Transverse colon (tissue), 4 donors: ENCODE measurements around the gene PDE4D. TPM values are rescaled to one million over a fixed set of nuclear protein-coding genes. Genes with fewer than 3 reads are reported as not detected.

ENCODE experiments used
- DNase-seq: peaks from one replicate; pipeline ENCODE4 v3.0.0-alpha.2; 2019
- H3K27ac ChIP-seq, 4 donors: fragments of 200-600 bp; sonication (generic); 2 replicates each; pipeline ENCODE4 v1.5.1; 2016 to 2018; ENCODE audit warnings: inconsistent platforms in 4 of 4
- H3K27me3 ChIP-seq: fragments of 200-600 bp; sonication (generic); 2 replicates; pipeline ENCODE4 v1.5.1; 2017; ENCODE audit warnings: inconsistent platforms
- H3K36me3 ChIP-seq, 4 donors: fragments of 200-600 bp; sonication (generic); 2 replicates each; pipeline ENCODE4 v1.5.1; 2017 to 2019; ENCODE audit warnings: inconsistent platforms in 4 of 4
- H3K4me1 ChIP-seq, 4 donors: fragments of 200-600 bp; sonication (generic); 2 replicates each; pipeline ENCODE4 v1.5.1; 2017 to 2020; ENCODE audit warnings: inconsistent platforms in 4 of 4
- H3K4me3 ChIP-seq, 4 donors: fragments of 200-600 bp; sonication (generic); 1 replicate in 1 of 4; 2 replicates in 3 of 4; pipeline versions ENCODE4 v1.5.1 to v1.6.1; 2017 to 2019; ENCODE audit warnings: inconsistent platforms in 4 of 4
- H3K9me3 ChIP-seq, 2 donors: fragments of 200-600 bp; sonication (generic); 2 replicates each; pipeline ENCODE4 v1.5.1; 2017 to 2019; ENCODE audit warnings: inconsistent platforms in 2 of 2
- EP300 ChIP-seq: sonication (generic); formaldehyde crosslinking; IDR thresholded peaks from one replicate; pipeline ENCODE4 v1.6.1; 2017; ENCODE audit warnings: antibody characterized with exemption, low read depth
- POLR2A ChIP-seq: fragments of 450-650 bp; IDR thresholded peaks from one replicate; pipeline ENCODE4 v1.6.1; 2016; ENCODE audit warnings: antibody characterized with exemption, mild to moderate bottlenecking, moderate library complexity
- POLR2AphosphoS5 ChIP-seq, 3 donors: sonication (generic); formaldehyde crosslinking; IDR thresholded peaks; one replicate each; pipeline ENCODE4 v1.6.1; 2016; ENCODE audit warnings: antibody characterized with exemption in 3 of 3
- WGBS, 2 donors: methylation state at CpG; one replicate each; pipeline ENCODE4 v1.1.5; 2018; ENCODE audit warnings: low coverage in 1 of 2; 5-methylcytosine and 5-hydroxymethylcytosine counted together
- in situ Hi-C, 4 donors: fragments of 200-750 bp; cut with MboI; loops; one replicate each; pipeline versions ENCODE4 v1.15.0 to v1.15.1; 2017; ENCODE audit warnings: low sequenced_read_pairs in 3 of 4, low pct_ligation_motif_present in 1 of 4, low pct_unique_long_range_greater_than_20kb in 1 of 4
- intact Hi-C: fragments of 100-400 bp; cut with DNase I; formaldehyde crosslinking; loops from one replicate; pipeline ENCODE4 v1.15.1; 2023; ENCODE audit warnings: low total_unique reads
- total RNA-seq, 4 donors: library from RNA; depleted of rRNA; stranded (reverse); fragments of >200 nt; gene quantifications; one replicate each; pipeline ENCODE4 v1.1.0, GENCODE V29; 2016
- TF ChIP-seq, protein P1 (sequence below), 5 experiments: fragments of 200-600 bp in 3 of 5; fragments of 450-650 bp in 2 of 5; sonication (generic) in 3 of 5; IDR thresholded peaks; 1 replicate in 2 of 5; 2 replicates in 3 of 5; pipeline ENCODE4 v1.5.1; 2016 to 2017; ENCODE audit warnings: antibody characterized with exemption in 5 of 5, inconsistent platforms in 3 of 5, mild to moderate bottlenecking in 2 of 5, moderate library complexity in 1 of 5

PDE4D gene
- total RNA-seq, 4 donors from 2014 or later = 47.0 to 302 (median 73.6) TPM

GRCh38 chr5:59099995-59100345, 793.6 kb downstream of the PDE4D start:
- peak overlapping the region; percentile 8 to 52 (median 34) for H3K27ac ChIP-seq
- H3K9me3 ChIP-seq = no peaks in the 10 kb centered on the region
- TF ChIP-seq, protein P1, sequence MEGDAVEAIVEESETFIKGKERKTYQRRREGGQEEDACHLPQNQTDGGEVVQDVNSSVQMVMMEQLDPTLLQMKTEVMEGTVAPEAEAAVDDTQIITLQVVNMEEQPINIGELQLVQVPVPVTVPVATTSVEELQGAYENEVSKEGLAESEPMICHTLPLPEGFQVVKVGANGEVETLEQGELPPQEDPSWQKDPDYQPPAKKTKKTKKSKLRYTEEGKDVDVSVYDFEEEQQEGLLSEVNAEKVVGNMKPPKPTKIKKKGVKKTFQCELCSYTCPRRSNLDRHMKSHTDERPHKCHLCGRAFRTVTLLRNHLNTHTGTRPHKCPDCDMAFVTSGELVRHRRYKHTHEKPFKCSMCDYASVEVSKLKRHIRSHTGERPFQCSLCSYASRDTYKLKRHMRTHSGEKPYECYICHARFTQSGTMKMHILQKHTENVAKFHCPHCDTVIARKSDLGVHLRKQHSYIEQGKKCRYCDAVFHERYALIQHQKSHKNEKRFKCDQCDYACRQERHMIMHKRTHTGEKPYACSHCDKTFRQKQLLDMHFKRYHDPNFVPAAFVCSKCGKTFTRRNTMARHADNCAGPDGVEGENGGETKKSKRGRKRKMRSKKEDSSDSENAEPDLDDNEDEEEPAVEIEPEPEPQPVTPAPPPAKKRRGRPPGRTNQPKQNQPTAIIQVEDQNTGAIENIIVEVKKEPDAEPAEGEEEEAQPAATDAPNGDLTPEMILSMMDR (IDR thresholded peaks at IDR 0.05) = no peak
- TF ChIP-seq POLR2AphosphoS5 (IDR thresholded peaks at IDR 0.05) (no peak), EP300 (no peak), POLR2A (no peak)
- no peaks in the 10 kb centered on the region for H3K27me3 ChIP-seq
- H3K4me3 ChIP-seq = no peak overlapping the region
- WGBS, 2 donors = 91 to 94% methylated on average over 6 of the region's 6 CpGs
- peaks cover 3 to 56% (median 24%) of the 10 kb centered on the region in 4 donors for H3K4me1 ChIP-seq
- in situ Hi-C loops = no loop called here
- DNase-seq = no peak
- no peaks in the 10 kb centered on the region for H3K36me3 ChIP-seq
- intact Hi-C loops = no loop called here

DNA sequence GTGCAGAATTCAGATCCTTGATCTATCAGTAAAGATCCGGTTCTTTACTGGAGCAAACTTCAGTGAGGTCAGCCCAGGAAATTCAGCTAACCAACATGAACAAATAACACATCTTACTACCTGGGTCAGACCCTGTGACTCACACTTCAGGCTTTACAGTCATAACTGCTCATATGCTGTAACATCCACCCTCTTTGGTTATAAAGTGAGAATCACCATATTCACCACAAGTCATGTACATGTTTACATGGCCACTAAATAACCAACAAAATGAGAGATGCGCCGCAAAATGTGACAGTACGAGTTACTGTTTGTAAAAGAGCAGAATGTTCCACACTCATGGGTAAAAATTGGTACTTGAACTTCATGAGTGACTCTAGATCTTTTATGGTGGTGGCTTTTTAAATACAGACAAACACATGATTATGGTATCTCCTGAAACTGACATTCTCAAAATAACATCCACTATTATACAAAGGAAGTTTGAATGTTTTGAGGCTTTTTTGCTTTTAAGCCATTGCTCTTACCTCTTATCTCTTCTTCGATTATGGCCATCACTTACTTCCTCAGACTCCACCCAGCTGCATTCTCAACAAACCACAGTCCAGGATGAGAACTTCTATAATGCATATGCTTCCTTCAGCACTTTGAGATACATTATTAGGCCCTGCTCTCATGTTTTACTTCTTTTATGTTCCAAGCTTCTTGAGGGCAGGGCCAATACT, 794.1 kb downstream of the PDE4D start:
- H3K27ac ChIP-seq = peak overlapping the region; percentile 8 to 52 (median 34)
- in situ Hi-C loops (no loop called here), intact Hi-C loops (no loop called here)
- no peak for TF ChIP-seq POLR2A
- TF ChIP-seq, protein P1 (IDR thresholded peaks at IDR 0.05) = no peak
- no peak for TF ChIP-seq EP300
- TF ChIP-seq POLR2AphosphoS5 (IDR thresholded peaks at IDR 0.05) = no peak
- no peaks in the 10 kb centered on the region for H3K36me3 ChIP-seq
- no peak for DNase-seq
- WGBS, 2 donors = 61 to 62% methylated on average over 5 of the region's 5 CpGs
- H3K9me3 ChIP-seq = no peaks in the 10 kb centered on the region
- peaks cover 2 to 56% (median 21%) of the 10 kb centered on the region in 4 donors for H3K4me1 ChIP-seq
- H3K4me3 ChIP-seq = no peak overlapping the region
- no peaks in the 10 kb centered on the region for H3K27me3 ChIP-seq

GRCh38 chr5:59098743-59099142, 794.8 kb downstream of the PDE4D start:
- H3K27me3 ChIP-seq = no peaks in the 10 kb centered on the region
- H3K27ac ChIP-seq = peak overlapping the region in 3 of 4 donors; percentile 32 to 35 (median 33)
- in situ Hi-C loops (no loop called here), intact Hi-C loops (no loop called here)
- TF ChIP-seq EP300 (no peak), POLR2AphosphoS5 (IDR thresholded peaks at IDR 0.05) (no peak), POLR2A (no peak)
- TF ChIP-seq, protein P1 (IDR thresholded peaks at IDR 0.05) = no peak
- no peaks in the 10 kb centered on the region for H3K9me3 ChIP-seq
- H3K4me3 ChIP-seq = no peak overlapping the region
- H3K4me1 ChIP-seq = peaks cover 0 to 55% (median 21%) of the 10 kb centered on the region in 4 donors
- no peaks in the 10 kb centered on the region for H3K36me3 ChIP-seq
- 84 to 90% methylated on average over 2 of the region's 2 CpGs for WGBS, 2 donors
- DNase-seq = no peak

GRCh38 chr5:59097712-59098111, 795.8 kb downstream of the PDE4D start:
- no peaks in the 10 kb centered on the region for H3K27me3 ChIP-seq
- H3K4me3 ChIP-seq = no peak overlapping the region
- intact Hi-C loops = no loop called here
- H3K9me3 ChIP-seq = no peaks in the 10 kb centered on the region
- H3K36me3 ChIP-seq = no peaks in the 10 kb centered on the region
- no peak for TF ChIP-seq POLR2A
- TF ChIP-seq EP300 = no peak
- no peak for TF ChIP-seq POLR2AphosphoS5 (IDR thresholded peaks at IDR 0.05)
- TF ChIP-seq, protein P1 (IDR thresholded peaks at IDR 0.05) = no peak
- peak overlapping the region in 2 of 4 donors; percentile 13 to 61 for H3K27ac ChIP-seq
- in situ Hi-C loops = no loop called here
- DNase-seq = no peak
- H3K4me1 ChIP-seq = peaks cover 3 to 58% (median 21%) of the 10 kb centered on the region in 4 donors
